Gastroesophageal sphincter (tissue), 4 donors: ENCODE data around the gene FAM107A. TPM values are rescaled to one million over a fixed set of nuclear protein-coding genes. Genes with fewer than 3 reads are reported as not detected.
A peak's percentile ranks its signal among the peaks of the same experiment; 100 is the strongest.

Source experiments
- ATAC-seq: fragments of 150-250 bp; one replicate; pipeline ENCODE4 v1.9.1; 2016; ENCODE audit warnings: mild to moderate bottlenecking, moderate library complexity
- H3K27ac ChIP-seq, 4 donors: fragments of 200-600 bp; sonication (generic) in 3 of 4; 1 replicate in 3 of 4; 2 replicates in 1 of 4; pipeline ENCODE4 v1.5.1; 2016 to 2019
- H3K27me3 ChIP-seq: fragments of 200-600 bp; sonication (generic); one replicate; pipeline ENCODE4 v1.5.1; 2019
- H3K36me3 ChIP-seq, 2 donors: fragments of 200-600 bp; sonication (generic); one replicate each; pipeline ENCODE4 v1.5.1; 2019; ENCODE audit warnings: control low read depth in 1 of 2
- H3K4me1 ChIP-seq, 3 donors: fragments of 200-600 bp; sonication (generic); 1 replicate in 2 of 3; 2 replicates in 1 of 3; pipeline ENCODE4 v1.5.1; 2016 to 2019; ENCODE audit warnings: control low read depth in 2 of 3
- H3K4me3 ChIP-seq, 2 donors: fragments of 200-600 bp; sonication (generic); one replicate each; pipeline ENCODE4 v1.5.1; 2019; ENCODE audit warnings: mild to moderate bottlenecking in 1 of 2, moderate library complexity in 1 of 2
- H3K9me3 ChIP-seq, 3 donors: fragments of 200-600 bp; sonication (generic); one replicate each; pipeline ENCODE4 v1.5.1; 2017 to 2019; ENCODE audit warnings: control low read depth in 2 of 3
- CTCF ChIP-seq, 4 experiments: fragments of 200-600 bp in 2 of 4; fragments of 450-650 bp in 2 of 4; sonication (generic) in 1 of 4; IDR thresholded peaks; one replicate each; pipeline ENCODE4 v1.5.1; 2017 to 2019; ENCODE audit warnings: antibody characterized with exemption in 4 of 4, mild to moderate bottlenecking in 2 of 4, moderate library complexity in 2 of 4
- EP300 ChIP-seq: sonication (generic); formaldehyde crosslinking; IDR thresholded peaks from one replicate; pipeline ENCODE4 v1.6.1; 2017; ENCODE audit warnings: antibody characterized with exemption, mild to moderate bottlenecking
- POLR2A ChIP-seq, 2 donors: fragments of 450-650 bp; IDR thresholded peaks; one replicate each; pipeline ENCODE4 v1.6.1; 2017; ENCODE audit warnings: antibody characterized with exemption in 2 of 2, mild to moderate bottlenecking in 2 of 2, moderate library complexity in 1 of 2
- POLR2AphosphoS5 ChIP-seq: sonication (generic); formaldehyde crosslinking; IDR thresholded peaks from one replicate; pipeline ENCODE4 v1.6.1; 2017; ENCODE audit warnings: antibody characterized with exemption
- WGBS, 2 donors: methylation state at CpG; one replicate each; pipeline ENCODE4 v1.1.5; 2018; ENCODE audit warnings: low coverage in 1 of 2; 5-methylcytosine and 5-hydroxymethylcytosine counted together
- total RNA-seq, 4 donors: library from RNA; depleted of rRNA; stranded (reverse); fragments of >200 nt; gene quantifications; one replicate each; pipeline ENCODE4 v1.1.0, GENCODE V29; 2016

FAM107A gene
- total RNA-seq, 4 donors from 2014 or later = 27.9 to 109 (median 83.8) TPM

DNA sequence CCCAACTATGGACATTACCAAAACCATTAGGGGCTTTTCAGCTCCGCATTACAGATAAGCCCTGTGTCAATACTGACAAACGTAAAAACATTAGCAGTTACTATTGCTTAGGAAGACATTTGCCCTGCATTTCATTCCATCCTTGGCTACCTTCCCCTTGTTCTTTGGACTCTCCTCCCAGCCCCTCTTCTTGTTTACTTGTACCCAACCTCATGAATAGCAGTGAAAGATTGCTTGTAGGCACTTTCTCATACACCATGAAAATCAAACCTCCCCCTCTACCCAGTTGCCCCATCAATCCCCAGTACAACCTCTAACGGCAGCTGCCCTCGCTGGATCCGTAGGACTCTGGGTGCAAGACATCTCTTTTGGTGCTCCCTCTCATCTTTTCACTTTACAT lies 16.9 kb upstream of the FAM107A start:
- Histone ChIP-seq H3K4me3 (no peak overlapping the region), H3K4me1 (no peaks in the 10 kb centered on the region), H3K27ac (no peak overlapping the region), H3K36me3 (no peaks in the 10 kb centered on the region), H3K27me3 (no peaks in the 10 kb centered on the region), H3K9me3 (no peaks in the 10 kb centered on the region)
- ATAC-seq = no peak
- 66 to 94% methylated on average over 5 of the region's 5 CpGs for WGBS, 2 donors
- TF ChIP-seq POLR2AphosphoS5 = no peak
- TF ChIP-seq CTCF (IDR thresholded peaks at IDR 0.05) = no peak
- no peak for TF ChIP-seq POLR2A (IDR thresholded peaks at IDR 0.05)
- no peak for TF ChIP-seq EP300

- peaks cover 0 to 4% (median 0%) of the 10 kb centered on the region in 3 donors for H3K4me1 ChIP-seq
- peaks cover 17% of the 10 kb centered on the region for H3K27me3 ChIP-seq
- no peak overlapping the region for H3K27ac ChIP-seq
- no peaks in the 10 kb centered on the region for H3K9me3 ChIP-seq
- 55 to 70% methylated on average over 3 to 5 of the region's 6 CpGs for WGBS, 2 donors
- H3K4me3 ChIP-seq = no peak overlapping the region
- no peaks in the 10 kb centered on the region for H3K36me3 ChIP-seq
- ATAC-seq = no peak
- TF ChIP-seq POLR2A (IDR thresholded peaks at IDR 0.05) (no peak), POLR2AphosphoS5 (no peak), CTCF (IDR thresholded peaks at IDR 0.05) (no peak), EP300 (no peak)
Measured at GRCh38 chr3:58591517-58592510, 14.6 kb upstream of the FAM107A start.

DNA sequence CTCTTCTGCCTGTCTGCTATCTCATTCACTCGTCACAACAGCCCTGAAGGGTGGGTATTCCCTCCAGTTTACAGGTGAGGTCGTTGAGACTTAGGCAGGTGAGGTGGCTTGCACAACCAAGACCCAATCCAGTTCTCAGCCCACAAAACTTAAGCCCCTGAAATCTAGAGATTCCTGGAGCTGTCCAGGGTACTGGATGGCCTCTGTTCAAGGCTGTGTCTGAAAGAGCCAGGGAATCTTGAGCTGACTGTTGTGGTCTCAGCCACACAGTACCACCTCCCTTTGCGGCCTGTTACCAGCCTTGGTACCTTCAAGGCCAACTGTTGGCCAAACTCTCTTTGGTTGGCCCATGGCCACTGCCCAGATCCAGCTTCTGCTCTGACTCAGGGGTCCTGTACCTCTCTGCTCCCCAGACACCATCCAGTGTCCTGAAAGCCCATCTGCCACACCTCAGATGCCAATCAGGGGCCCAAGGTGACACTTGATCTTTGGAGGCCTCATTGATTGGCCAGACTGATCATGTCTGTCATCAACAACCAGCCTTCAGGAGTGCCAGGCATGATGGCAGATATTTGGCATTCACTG lies 10.9 kb upstream of the FAM107A start:
- peaks cover 27% of the 10 kb centered on the region for H3K27me3 ChIP-seq
- H3K4me3 ChIP-seq = no peak overlapping the region
- no peaks in the 10 kb centered on the region for H3K9me3 ChIP-seq
- H3K4me1 ChIP-seq = peaks cover 0 to 33% (median 5%) of the 10 kb centered on the region in 3 donors
- H3K36me3 ChIP-seq = no peaks in the 10 kb centered on the region
- TF ChIP-seq POLR2A (IDR thresholded peaks at IDR 0.05) (no peak), POLR2AphosphoS5 (no peak), CTCF (IDR thresholded peaks at IDR 0.05) (no peak)
- 17 to 100% methylated on average over 1 to 2 of the region's 3 CpGs for WGBS, 2 donors
- no peak for ATAC-seq
- H3K27ac ChIP-seq = no peak overlapping the region

DNA sequence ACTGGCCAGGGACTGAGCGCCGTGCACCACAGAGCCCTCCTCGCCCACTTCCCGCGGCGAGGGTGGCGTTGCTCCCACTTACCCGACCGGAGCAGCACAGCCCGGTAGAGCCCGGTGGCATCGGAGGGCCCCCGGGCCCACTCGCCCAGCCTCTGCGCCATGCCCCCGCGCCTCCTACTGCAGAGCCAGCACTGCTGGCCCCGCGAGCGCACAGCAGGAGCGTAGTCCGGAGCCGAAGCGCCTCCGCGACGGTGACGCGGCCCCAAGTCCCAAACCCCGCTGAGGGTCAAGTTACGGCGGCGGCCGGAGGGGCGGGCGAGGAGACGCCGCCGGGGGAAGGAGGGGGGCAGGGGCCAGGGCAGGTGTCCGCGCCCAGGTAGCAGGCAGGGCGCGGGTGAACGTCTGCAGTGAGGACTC lies 9.6 kb upstream of the FAM107A start:
- no peak for ATAC-seq
- TF ChIP-seq POLR2AphosphoS5 = no peak
- no peak for TF ChIP-seq CTCF (IDR thresholded peaks at IDR 0.05)
- TF ChIP-seq EP300 = no peak
- no peak for TF ChIP-seq POLR2A (IDR thresholded peaks at IDR 0.05)
- Histone ChIP-seq H3K4me3 (peak overlapping the region in 1 of 2 donors; percentile 27), H3K4me1 (peaks cover 0 to 33% (median 5%) of the 10 kb centered on the region in 3 donors), H3K27ac (no peak overlapping the region), H3K36me3 (no peaks in the 10 kb centered on the region), H3K9me3 (no peaks in the 10 kb centered on the region), H3K27me3 (peaks cover 27% of the 10 kb centered on the region)
- WGBS, 2 donors = 7 to 14% methylated on average over 5 to 17 of the region's 44 CpGs
